Measurements from ENCODE around the gene TRIM9.

The TRIM9 gene

GRCh38 chr14:51116682-51117081 is 21.8 kb upstream of the TRIM9 start:
- H3K4me1 ChIP-seq (ENCODE audit: insufficient read depth, low read length), result peaks cover 21% of the 10 kb centered on the region
- no peak overlapping the region for H2AFZ ChIP-seq (ENCODE audit: low read depth, low read length)
- no peak overlapping the region for H3K4me3 ChIP-seq (ENCODE audit: low read length)
- H3K9me3 ChIP-seq (ENCODE audit: low read length), result no peaks in the 10 kb centered on the region
- H3K36me3 ChIP-seq (ENCODE audit: insufficient read depth, low read length), result no peaks in the 10 kb centered on the region
- peaks cover 3% of the 10 kb centered on the region for H3K27me3 ChIP-seq (ENCODE audit: insufficient read depth, low read length)

DNA sequence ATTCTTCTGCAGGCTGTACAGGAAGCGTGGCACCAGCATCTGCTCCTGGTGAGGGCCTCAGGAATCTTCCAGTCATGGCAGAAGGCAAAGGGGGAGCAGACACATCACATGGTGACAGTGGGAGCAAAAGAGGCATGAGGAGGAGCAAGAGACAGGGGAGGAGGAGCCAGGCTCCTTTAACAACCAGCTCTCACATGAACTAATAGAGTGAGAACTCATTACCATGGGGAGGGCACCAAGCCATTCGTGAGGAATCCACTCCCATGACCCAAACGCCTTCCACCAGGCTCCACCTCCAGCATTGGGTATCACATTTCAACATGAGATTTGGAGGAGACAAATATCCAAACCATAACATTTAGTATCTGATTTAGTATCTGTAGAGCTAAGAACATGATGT is 14.7 kb upstream of the TRIM9 start:
- H3K36me3 ChIP-seq (ENCODE audit: insufficient read depth, low read length), result no peaks in the 10 kb centered on the region

GRCh38 chr14:51107801-51108200 is 12.9 kb upstream of the TRIM9 start:
- no peaks in the 10 kb centered on the region for H3K36me3 ChIP-seq (ENCODE audit: insufficient read depth, low read length)
- H3K4me1 ChIP-seq (ENCODE audit: insufficient read depth, low read length), result no peaks in the 10 kb centered on the region
- no peaks in the 10 kb centered on the region for H3K27me3 ChIP-seq (ENCODE audit: insufficient read depth, low read length)
- H3K4me3 ChIP-seq (ENCODE audit: low read length), result no peak overlapping the region
- peaks cover 2% of the 10 kb centered on the region for H3K9me3 ChIP-seq (ENCODE audit: low read length)
- H2AFZ ChIP-seq (ENCODE audit: low read depth, low read length), result no peak overlapping the region

More for the DNA sequence above, 14.7 kb upstream of the TRIM9 start:
- Histone ChIP-seq H3K4me3 (ENCODE audit: low read length) (no peak overlapping the region), H3K4me1 (ENCODE audit: insufficient read depth, low read length) (no peaks in the 10 kb centered on the region), H3K9me3 (ENCODE audit: low read length) (peaks cover 2% of the 10 kb centered on the region), H3K27me3 (ENCODE audit: insufficient read depth, low read length) (no peaks in the 10 kb centered on the region), H2AFZ (ENCODE audit: low read depth, low read length) (no peak overlapping the region)

GRCh38 chr14:51104467-51104866 is 9.6 kb upstream of the TRIM9 start:
- Histone ChIP-seq H3K9me3 (ENCODE audit: low read length) (no peaks in the 10 kb centered on the region), H3K36me3 (ENCODE audit: insufficient read depth, low read length) (no peaks in the 10 kb centered on the region), H2AFZ (ENCODE audit: low read depth, low read length) (no peak overlapping the region), H3K4me1 (ENCODE audit: insufficient read depth, low read length) (peaks cover 2% of the 10 kb centered on the region), H3K27me3 (ENCODE audit: insufficient read depth, low read length) (no peaks in the 10 kb centered on the region), H3K4me3 (ENCODE audit: low read length) (no peak overlapping the region)

DNA sequence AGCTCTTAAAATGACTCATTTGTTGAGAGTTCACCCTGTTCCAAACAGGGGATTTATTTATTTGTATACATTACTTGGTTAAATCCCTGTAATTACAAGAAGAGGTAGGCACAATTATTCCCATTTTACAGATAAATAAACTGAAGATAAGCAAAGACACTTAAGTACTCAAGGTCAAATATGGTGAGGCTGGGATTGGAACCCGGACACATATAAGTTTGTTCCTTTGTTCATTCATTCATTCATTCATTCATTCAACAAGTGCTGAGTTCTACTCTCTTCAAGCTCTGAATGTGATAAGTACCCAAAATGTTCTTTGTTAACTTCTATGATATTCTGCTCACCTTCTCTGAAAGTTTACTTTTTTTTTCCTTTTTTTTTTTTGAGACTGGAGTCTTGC is 2.4 kb upstream of the TRIM9 start:
- H3K4me1 ChIP-seq (ENCODE audit: insufficient read depth, low read length), result peaks cover 28% of the 10 kb centered on the region
- no peak overlapping the region for H2AFZ ChIP-seq (ENCODE audit: low read depth, low read length)
- no peaks in the 10 kb centered on the region for H3K27me3 ChIP-seq (ENCODE audit: insufficient read depth, low read length)

GRCh38 chr14:51096870-51097269 is 2.0 kb upstream of the TRIM9 start:
- H3K36me3 ChIP-seq (ENCODE audit: insufficient read depth, low read length), result no peaks in the 10 kb centered on the region
- no peaks in the 10 kb centered on the region for H3K27me3 ChIP-seq (ENCODE audit: insufficient read depth, low read length)
- H3K4me3 ChIP-seq (ENCODE audit: low read length), result no peak overlapping the region
- no peak overlapping the region for H2AFZ ChIP-seq (ENCODE audit: low read depth, low read length)
- peaks cover 32% of the 10 kb centered on the region for H3K4me1 ChIP-seq (ENCODE audit: insufficient read depth, low read length)
- no peaks in the 10 kb centered on the region for H3K9me3 ChIP-seq (ENCODE audit: low read length)

More for the DNA sequence above, 2.4 kb upstream of the TRIM9 start:
- Histone ChIP-seq H3K36me3 (ENCODE audit: insufficient read depth, low read length) (no peaks in the 10 kb centered on the region), H3K9me3 (ENCODE audit: low read length) (no peaks in the 10 kb centered on the region), H3K4me3 (ENCODE audit: low read length) (no peak overlapping the region)

DNA sequence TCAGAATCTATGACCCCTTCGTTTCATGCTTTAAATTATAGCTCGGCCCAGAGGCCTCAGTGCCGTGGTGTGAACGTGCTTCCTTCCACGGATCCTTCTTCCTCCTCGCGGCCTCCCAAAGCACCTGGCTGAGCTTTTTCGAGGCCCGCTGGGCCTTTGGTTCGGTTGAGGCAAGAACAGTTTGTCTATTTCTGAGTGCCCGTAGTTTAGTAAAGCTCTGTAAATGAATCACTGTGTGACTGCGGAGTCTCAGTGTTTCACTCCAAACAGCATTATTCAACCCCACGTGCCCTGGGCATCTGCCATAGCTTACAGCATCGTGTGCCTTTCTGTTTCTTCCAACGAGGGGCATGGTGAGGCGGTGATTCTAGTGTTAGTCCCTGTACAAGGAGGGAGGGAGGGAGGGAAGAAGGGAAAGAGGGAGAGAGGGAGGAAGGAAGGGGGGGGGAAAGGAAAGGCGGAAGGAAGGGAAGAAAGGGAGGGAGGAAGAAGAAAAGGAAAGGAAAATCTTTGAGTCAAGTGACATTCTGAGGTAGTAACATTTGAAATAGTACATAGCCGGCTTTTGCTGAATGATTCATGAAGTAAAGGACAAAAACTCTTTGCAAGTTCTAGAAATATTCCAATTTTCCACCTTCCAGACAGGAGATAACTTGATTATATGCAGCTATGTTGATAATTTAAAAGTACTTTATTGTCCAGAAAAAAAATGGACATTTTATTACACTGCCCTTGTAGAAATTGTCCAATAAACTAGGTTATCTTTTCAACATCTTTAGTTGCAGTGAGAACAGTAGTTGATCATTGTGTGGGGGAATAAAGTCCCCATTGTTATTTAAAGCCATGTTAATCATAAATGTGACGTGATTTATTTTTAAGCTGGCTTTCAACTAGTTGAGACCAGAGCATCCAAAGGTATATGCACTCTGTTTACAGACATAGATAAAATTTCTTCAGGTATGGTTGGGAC is 1.2 kb upstream of the TRIM9 start:
- Histone ChIP-seq H3K9me3 (ENCODE audit: low read length) (no peaks in the 10 kb centered on the region), H3K4me1 (ENCODE audit: insufficient read depth, low read length) (peaks cover 32% of the 10 kb centered on the region), H3K27me3 (ENCODE audit: insufficient read depth, low read length) (no peaks in the 10 kb centered on the region), H3K36me3 (ENCODE audit: insufficient read depth, low read length) (no peaks in the 10 kb centered on the region), H3K4me3 (ENCODE audit: low read length) (peak overlapping the region; percentile 56), H2AFZ (ENCODE audit: low read depth, low read length) (peak overlapping the region; percentile 81)

DNA sequence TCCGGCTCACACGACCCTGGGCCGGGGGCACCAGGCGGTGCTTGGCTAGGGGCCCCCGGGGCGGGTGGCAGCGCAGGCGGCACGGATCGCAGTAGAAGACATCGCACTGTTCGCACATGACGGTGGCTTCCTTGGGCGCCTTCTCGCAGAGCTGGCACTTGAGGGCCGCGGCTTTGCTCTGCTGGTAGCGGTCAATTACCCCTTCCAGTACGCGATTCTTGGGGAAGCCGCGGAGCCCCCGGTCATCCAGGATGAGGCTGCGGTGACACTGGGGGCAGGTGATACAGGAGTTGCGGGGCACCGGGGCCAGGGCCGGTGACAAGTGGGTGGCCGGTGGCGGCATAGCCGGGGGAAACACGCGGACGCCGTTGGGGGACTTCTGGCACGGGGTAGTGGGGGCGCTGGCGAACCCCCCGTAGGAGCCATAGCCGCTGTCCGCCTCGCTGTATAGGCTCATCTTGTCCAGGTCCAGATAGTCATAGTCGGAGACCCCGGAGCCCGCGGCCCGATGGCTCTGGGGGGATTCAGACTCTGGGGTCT is 553 bp downstream of the TRIM9 start:
- no peaks in the 10 kb centered on the region for H3K27me3 ChIP-seq (ENCODE audit: insufficient read depth, low read length)
- no peaks in the 10 kb centered on the region for H3K36me3 ChIP-seq (ENCODE audit: insufficient read depth, low read length)
- H2AFZ ChIP-seq (ENCODE audit: low read depth, low read length), result peak overlapping the region; percentile 11
- peak overlapping the region; percentile 56 for H3K4me3 ChIP-seq (ENCODE audit: low read length)
- no peaks in the 10 kb centered on the region for H3K9me3 ChIP-seq (ENCODE audit: low read length)
- H3K4me1 ChIP-seq (ENCODE audit: insufficient read depth, low read length), result peaks cover 32% of the 10 kb centered on the region

- peak overlapping the region; percentile 56 for H3K4me3 ChIP-seq (ENCODE audit: low read length)
- peak overlapping the region; percentile 11 for H2AFZ ChIP-seq (ENCODE audit: low read depth, low read length)
- no peaks in the 10 kb centered on the region for H3K9me3 ChIP-seq (ENCODE audit: low read length)
- H3K4me1 ChIP-seq (ENCODE audit: insufficient read depth, low read length), result peaks cover 31% of the 10 kb centered on the region
- no peaks in the 10 kb centered on the region for H3K27me3 ChIP-seq (ENCODE audit: insufficient read depth, low read length)
- H3K36me3 ChIP-seq (ENCODE audit: insufficient read depth, low read length), result no peaks in the 10 kb centered on the region
These were observed 1.3 kb downstream of the TRIM9 start for GRCh38 chr14:51093371-51094281.

DNA sequence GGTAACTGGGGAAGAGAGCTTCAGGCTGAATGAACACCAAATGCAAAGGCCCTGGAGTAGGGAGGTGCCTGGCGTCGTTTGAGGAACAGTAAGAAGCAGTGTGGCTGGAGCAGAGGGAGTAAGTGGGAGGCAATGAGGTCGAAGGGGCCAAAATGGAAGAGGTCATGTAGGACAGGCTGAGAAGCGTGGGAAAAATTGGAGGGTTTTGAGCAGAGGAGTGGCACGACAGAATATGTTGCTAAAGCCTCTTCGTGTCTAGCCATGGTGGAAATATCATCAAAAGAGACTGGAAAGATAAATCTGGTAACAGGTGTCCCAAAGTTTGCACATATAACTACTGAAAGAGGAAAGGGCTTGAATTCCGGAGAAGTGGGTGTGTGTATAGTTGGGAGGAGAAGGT is 1.9 kb downstream of the TRIM9 start:
- Histone ChIP-seq H3K36me3 (ENCODE audit: insufficient read depth, low read length) (no peaks in the 10 kb centered on the region), H3K9me3 (ENCODE audit: low read length) (no peaks in the 10 kb centered on the region), H3K4me1 (ENCODE audit: insufficient read depth, low read length) (peaks cover 31% of the 10 kb centered on the region), H3K4me3 (ENCODE audit: low read length) (peak overlapping the region; percentile 56), H2AFZ (ENCODE audit: low read depth, low read length) (no peak overlapping the region), H3K27me3 (ENCODE audit: insufficient read depth, low read length) (no peaks in the 10 kb centered on the region)

GRCh38 chr14:51089278-51089677 is 5.6 kb downstream of the TRIM9 start:
- no peaks in the 10 kb centered on the region for H3K36me3 ChIP-seq (ENCODE audit: insufficient read depth, low read length)
- no peaks in the 10 kb centered on the region for H3K27me3 ChIP-seq (ENCODE audit: insufficient read depth, low read length)
- no peak overlapping the region for H2AFZ ChIP-seq (ENCODE audit: low read depth, low read length)
- no peaks in the 10 kb centered on the region for H3K9me3 ChIP-seq (ENCODE audit: low read length)
- H3K4me3 ChIP-seq (ENCODE audit: low read length), result no peak overlapping the region
- peaks cover 21% of the 10 kb centered on the region for H3K4me1 ChIP-seq (ENCODE audit: insufficient read depth, low read length)

- peaks cover 3% of the 10 kb centered on the region for H3K36me3 ChIP-seq (ENCODE audit: insufficient read depth, low read length)
- no peaks in the 10 kb centered on the region for H3K9me3 ChIP-seq (ENCODE audit: low read length)
- H3K4me1 ChIP-seq (ENCODE audit: insufficient read depth, low read length), result peaks cover 5% of the 10 kb centered on the region
- H3K27me3 ChIP-seq (ENCODE audit: insufficient read depth, low read length), result no peaks in the 10 kb centered on the region
- no peak overlapping the region for H2AFZ ChIP-seq (ENCODE audit: low read depth, low read length)
- no peak overlapping the region for H3K4me3 ChIP-seq (ENCODE audit: low read length)
These were observed 7.9 kb downstream of the TRIM9 start for GRCh38 chr14:51087031-51087441.

- Histone ChIP-seq H3K4me1 (ENCODE audit: insufficient read depth, low read length) (peaks cover 4% of the 10 kb centered on the region), H3K4me3 (ENCODE audit: low read length) (no peak overlapping the region)
These were observed 8.9 kb downstream of the TRIM9 start for GRCh38 chr14:51086044-51086443.

More at GRCh38 chr14:51086044-51086443, 8.9 kb downstream of the TRIM9 start:
- Histone ChIP-seq H3K27me3 (ENCODE audit: insufficient read depth, low read length) (no peaks in the 10 kb centered on the region), H3K9me3 (ENCODE audit: low read length) (no peaks in the 10 kb centered on the region), H3K36me3 (ENCODE audit: insufficient read depth, low read length) (peaks cover 3% of the 10 kb centered on the region), H2AFZ (ENCODE audit: low read depth, low read length) (no peak overlapping the region)
